GM18505 (cell line): Measurements from ENCODE around the gene MCRIP1.

Experiments used
- ATAC-seq: cut with Tn5 transposase; IDR thresholded peaks from one replicate; pipeline ENCODE4 v1.9.1; 2021; ENCODE audit not compliant: unreplicated experiment
- POLR2A ChIP-seq: IDR thresholded peaks from 4 replicates; pipeline ENCODE4 v1.6.1; 2011; ENCODE audit warnings: borderline replicate concordance; ENCODE audit not compliant: insufficient read depth, insufficient read length; ENCODE audit errors: extremely low read depth

MCRIP1 gene

GRCh38 chr17:81866440-81867169 is 33.5 kb upstream of the MCRIP1 start:
- ATAC-seq = no peak
- peak; percentile 3 for TF ChIP-seq POLR2A

GRCh38 chr17:81865733-81866439 is 32.8 kb upstream of the MCRIP1 start:
- peak; percentile 37 for TF ChIP-seq POLR2A
- ATAC-seq = no peak

- no peak for ATAC-seq
- no peak for TF ChIP-seq POLR2A
Observed at GRCh38 chr17:81865358-81865732, 32.3 kb upstream of the MCRIP1 start.

GRCh38 chr17:81863833-81864768 is 31.0 kb upstream of the MCRIP1 start:
- TF ChIP-seq POLR2A = peak; percentile 12
- no peak for ATAC-seq

GRCh38 chr17:81863123-81863675 is 30.1 kb upstream of the MCRIP1 start:
- TF ChIP-seq POLR2A = no peak
- no peak for ATAC-seq

GRCh38 chr17:81860756-81861568 is 27.9 kb upstream of the MCRIP1 start:
- TF ChIP-seq POLR2A = peak; percentile 90
- peak; percentile 66 for ATAC-seq

- peak; percentile 75 for ATAC-seq
- TF ChIP-seq POLR2A = peak; percentile 95
Observed at GRCh38 chr17:81859906-81860755, 27.0 kb upstream of the MCRIP1 start, which contains the start of gene P4HB. TSS of gene P4HB (minus strand) at chr17:81860535. CDS start at chr17:81860471, 64 bp downstream.

GRCh38 chr17:81858967-81859905 is 26.1 kb upstream of the MCRIP1 start:
- no peak for ATAC-seq
- no peak for TF ChIP-seq POLR2A

- TF ChIP-seq POLR2A = no peak
- ATAC-seq = no peak
Observed at GRCh38 chr17:81858170-81858966, 25.3 kb upstream of the MCRIP1 start.
